ENCODE measurements around the gene MED27. TPM values are rescaled to one million over a fixed set of nuclear protein-coding genes. Genes with fewer than 3 reads are reported as not detected.

Gene MED27
- total and polyA plus RNA-seq, 9 of the 15 experiments (the other 6 are each of a cell fraction or from before 2014, with no cell fraction given): 24.4 to 91.0 (median 36.1) TPM

DNA sequence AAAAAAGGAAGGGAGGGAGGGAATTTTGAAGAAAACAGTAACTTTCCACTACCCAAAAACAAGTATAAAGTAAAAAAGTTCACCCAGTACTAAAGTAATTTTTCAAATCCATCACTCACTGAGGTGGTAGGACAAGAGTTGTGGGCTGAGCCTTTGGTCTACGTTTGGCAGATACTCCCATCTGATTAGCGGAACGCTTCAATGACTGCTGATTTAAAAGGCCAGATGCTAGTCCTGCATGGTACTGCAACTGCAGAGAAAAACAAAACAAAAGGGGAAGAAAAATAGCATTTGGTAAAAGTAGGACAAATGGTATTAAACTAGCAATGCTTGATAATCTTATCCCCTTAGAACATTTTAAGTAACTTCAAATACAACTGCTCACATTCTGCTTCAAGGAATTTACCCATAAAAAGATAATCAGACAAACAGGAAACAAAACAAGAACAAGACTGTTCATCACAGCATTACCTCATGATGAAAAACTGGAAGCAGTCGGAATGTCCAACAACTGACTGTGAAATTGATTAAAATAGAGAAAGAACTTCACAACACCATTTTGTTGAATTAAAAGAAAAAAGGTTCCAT lies 65.4 kb downstream of the MED27 start:
- no peaks in the 10 kb centered on the region for H3K79me2 ChIP-seq (ENCODE audit: control insufficient read depth, insufficient read depth, low read length)
- in situ Hi-C loops (cut with MboI) (no loop called here), intact Hi-C loops (cut with micrococcal nuclease) (no loop called here)
- CTCF ChIA-PET (ENCODE audit: low intra/inter-chr PET ratio): no interaction called here
- ATAC-seq (no peak), DNase-seq (ENCODE audit: extremely low read depth in 1 of 4, low spot score in 3 of 4) (no peak), FAIRE-seq (no peak)
- no peak overlapping the region for H3K27ac ChIP-seq (ENCODE audit: extremely low read depth, low read depth, low read length)
- H3K9ac ChIP-seq (ENCODE audit: insufficient read depth in 1 of 2, low read depth in 2 of 2, low read length in 2 of 2): no peak overlapping the region
- H3K4me2 ChIP-seq (ENCODE audit: insufficient read depth, low read length): no peak overlapping the region
- BruUV-seq (replicated peaks): no TSS peak
- H3K36me3 ChIP-seq (ENCODE audit: control insufficient read depth, insufficient read depth, low read length): no peaks in the 10 kb centered on the region; the same call in 2 of the 3 replicates
- no peaks in the 10 kb centered on the region for H3K27me3 ChIP-seq (ENCODE audit: control insufficient read depth in 2 of 2, insufficient read depth in 2 of 2, low read length in 2 of 2)
- no peak overlapping the region for H3K4me3 ChIP-seq
- no peaks in the 10 kb centered on the region for H3K4me1 ChIP-seq (replicated peaks in 1 of 2; ENCODE audit: control insufficient read depth in 2 of 2, insufficient read depth in 2 of 2, low read length in 2 of 2)
- TF ChIP-seq HDGF (IDR thresholded peaks at IDR 0.05): no peak
- no peak for TF ChIP-seq TBP (optimal IDR thresholded peaks at IDR 0.05; ENCODE audit: low read depth, low read length)
- no peak for TF ChIP-seq LEF1 (IDR thresholded peaks at IDR 0.05)
- TF ChIP-seq, protein P1, sequence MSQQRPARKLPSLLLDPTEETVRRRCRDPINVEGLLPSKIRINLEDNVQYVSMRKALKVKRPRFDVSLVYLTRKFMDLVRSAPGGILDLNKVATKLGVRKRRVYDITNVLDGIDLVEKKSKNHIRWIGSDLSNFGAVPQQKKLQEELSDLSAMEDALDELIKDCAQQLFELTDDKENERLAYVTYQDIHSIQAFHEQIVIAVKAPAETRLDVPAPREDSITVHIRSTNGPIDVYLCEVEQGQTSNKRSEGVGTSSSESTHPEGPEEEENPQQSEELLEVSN (IDR thresholded peaks at IDR 0.05; ENCODE audit: borderline replicate concordance in 1 of 2, extremely low read depth in 1 of 2, insufficient read depth in 1 of 2, insufficient read length in 1 of 2, low read depth in 1 of 2, low read length in 1 of 2, poor library complexity in 1 of 2, severe bottlenecking in 1 of 2): no peak
- no peak for TF ChIP-seq POLR2H (tag; IDR thresholded peaks at IDR 0.05; ENCODE audit: low read depth)
- no peak for TF ChIP-seq E2F3 (CRISPR knock-in tag; IDR thresholded peaks at IDR 0.05)
- TF ChIP-seq HDAC6 (IDR thresholded peaks at IDR 0.05; ENCODE audit: low read depth, low read length): no peak
- no peak for TF ChIP-seq MTA1 (IDR thresholded peaks at IDR 0.05; ENCODE audit: borderline replicate concordance)
- TF ChIP-seq POLR2A (conservative IDR thresholded peaks at IDR 0.05): no peak
- no peak for TF ChIP-seq TCFL5 (CRISPR knock-in tag; conservative IDR thresholded peaks at IDR 0.05)
- TF ChIP-seq, protein P2, sequence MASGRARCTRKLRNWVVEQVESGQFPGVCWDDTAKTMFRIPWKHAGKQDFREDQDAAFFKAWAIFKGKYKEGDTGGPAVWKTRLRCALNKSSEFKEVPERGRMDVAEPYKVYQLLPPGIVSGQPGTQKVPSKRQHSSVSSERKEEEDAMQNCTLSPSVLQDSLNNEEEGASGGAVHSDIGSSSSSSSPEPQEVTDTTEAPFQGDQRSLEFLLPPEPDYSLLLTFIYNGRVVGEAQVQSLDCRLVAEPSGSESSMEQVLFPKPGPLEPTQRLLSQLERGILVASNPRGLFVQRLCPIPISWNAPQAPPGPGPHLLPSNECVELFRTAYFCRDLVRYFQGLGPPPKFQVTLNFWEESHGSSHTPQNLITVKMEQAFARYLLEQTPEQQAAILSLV (tag; IDR thresholded peaks at IDR 0.05): no peak
- TF ChIP-seq XRCC5 (IDR thresholded peaks at IDR 0.05; ENCODE audit: low read depth, low read length): no peak
- no peak overlapping the region for H2AFZ ChIP-seq (ENCODE audit: low read depth, low read length)
- no peaks in the 10 kb centered on the region for H3K9me3 ChIP-seq (replicated peaks; ENCODE audit: control insufficient read depth, insufficient read depth, low read depth, low read length)
- POLR2A ChIA-PET: no interaction called here
- H3K9me1 ChIP-seq (ENCODE audit: control insufficient read depth, insufficient read depth, low read length): no peaks in the 10 kb centered on the region
- WGBS (ENCODE audit: insufficient coverage, low coverage, missing lambda C conversion rate): 64% methylated on average over 4 of the region's 4 CpGs
- peaks cover 16% of the 10 kb centered on the region; the same call in 1 of the 2 replicates for H4K20me1 ChIP-seq (replicated peaks; ENCODE audit: control insufficient read depth, insufficient read depth, low read length)

All from K562 (cell line).